GM12864 (cell line): ENCODE data around the gene ORC3.

Experiments used
- DNase-seq: peaks from one replicate; pipeline ENCODE4 v3.0.0-alpha.2; 2011; ENCODE audit warnings: low read depth
- H3K4me3 ChIP-seq: 2 replicates; pipeline ENCODE4 v1.5.1; 2011; ENCODE audit warnings: mild to moderate bottlenecking, low read depth, low read length, control low read depth
- TF ChIP-seq, protein P1 (sequence below): IDR thresholded peaks from 2 replicates; pipeline ENCODE4 v1.5.1; 2011; ENCODE audit warnings: low read depth, mild to moderate bottlenecking, moderate library complexity, low read length, control low read depth, inconsistent platforms; ENCODE audit errors: missing control alignments

The ORC3 gene

DNA sequence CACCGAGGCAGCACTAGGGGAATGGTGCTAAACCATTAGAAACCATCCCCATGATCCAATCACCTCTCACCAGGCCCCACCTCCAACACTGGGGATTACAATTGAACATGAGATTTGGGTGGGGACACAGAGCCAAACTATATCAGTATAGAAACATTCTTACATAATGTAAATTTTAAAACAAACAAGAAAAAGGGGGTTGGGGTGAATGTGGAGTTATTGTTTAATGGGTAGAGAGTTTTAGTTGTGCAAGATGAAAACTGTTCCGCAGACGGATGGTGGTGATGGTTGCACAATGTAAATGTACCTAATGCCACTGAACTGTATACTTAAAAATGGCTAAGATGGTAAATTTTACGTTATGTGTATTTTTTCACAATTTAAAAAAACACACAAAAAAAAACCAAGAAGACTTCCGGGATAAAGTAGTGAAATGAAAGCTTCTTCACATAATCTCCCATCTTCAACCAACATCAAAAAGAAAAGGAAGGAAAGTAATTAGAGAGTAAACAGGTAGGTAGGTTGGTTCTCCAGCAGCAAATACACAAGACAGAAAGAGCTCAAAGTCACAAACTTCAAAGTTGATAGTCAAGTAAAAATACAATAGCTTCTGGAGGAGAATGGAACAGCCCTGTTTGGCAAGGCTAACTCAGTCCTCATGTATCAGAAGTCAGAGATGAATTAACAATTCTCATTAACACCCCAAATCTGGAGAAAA is 16.5 kb upstream of the ORC3 start:
- no peak overlapping the region; the same call in 1 of the 2 replicates for H3K4me3 ChIP-seq
- no peak for DNase-seq
- TF ChIP-seq, protein P1, sequence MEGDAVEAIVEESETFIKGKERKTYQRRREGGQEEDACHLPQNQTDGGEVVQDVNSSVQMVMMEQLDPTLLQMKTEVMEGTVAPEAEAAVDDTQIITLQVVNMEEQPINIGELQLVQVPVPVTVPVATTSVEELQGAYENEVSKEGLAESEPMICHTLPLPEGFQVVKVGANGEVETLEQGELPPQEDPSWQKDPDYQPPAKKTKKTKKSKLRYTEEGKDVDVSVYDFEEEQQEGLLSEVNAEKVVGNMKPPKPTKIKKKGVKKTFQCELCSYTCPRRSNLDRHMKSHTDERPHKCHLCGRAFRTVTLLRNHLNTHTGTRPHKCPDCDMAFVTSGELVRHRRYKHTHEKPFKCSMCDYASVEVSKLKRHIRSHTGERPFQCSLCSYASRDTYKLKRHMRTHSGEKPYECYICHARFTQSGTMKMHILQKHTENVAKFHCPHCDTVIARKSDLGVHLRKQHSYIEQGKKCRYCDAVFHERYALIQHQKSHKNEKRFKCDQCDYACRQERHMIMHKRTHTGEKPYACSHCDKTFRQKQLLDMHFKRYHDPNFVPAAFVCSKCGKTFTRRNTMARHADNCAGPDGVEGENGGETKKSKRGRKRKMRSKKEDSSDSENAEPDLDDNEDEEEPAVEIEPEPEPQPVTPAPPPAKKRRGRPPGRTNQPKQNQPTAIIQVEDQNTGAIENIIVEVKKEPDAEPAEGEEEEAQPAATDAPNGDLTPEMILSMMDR, result no peak

DNA sequence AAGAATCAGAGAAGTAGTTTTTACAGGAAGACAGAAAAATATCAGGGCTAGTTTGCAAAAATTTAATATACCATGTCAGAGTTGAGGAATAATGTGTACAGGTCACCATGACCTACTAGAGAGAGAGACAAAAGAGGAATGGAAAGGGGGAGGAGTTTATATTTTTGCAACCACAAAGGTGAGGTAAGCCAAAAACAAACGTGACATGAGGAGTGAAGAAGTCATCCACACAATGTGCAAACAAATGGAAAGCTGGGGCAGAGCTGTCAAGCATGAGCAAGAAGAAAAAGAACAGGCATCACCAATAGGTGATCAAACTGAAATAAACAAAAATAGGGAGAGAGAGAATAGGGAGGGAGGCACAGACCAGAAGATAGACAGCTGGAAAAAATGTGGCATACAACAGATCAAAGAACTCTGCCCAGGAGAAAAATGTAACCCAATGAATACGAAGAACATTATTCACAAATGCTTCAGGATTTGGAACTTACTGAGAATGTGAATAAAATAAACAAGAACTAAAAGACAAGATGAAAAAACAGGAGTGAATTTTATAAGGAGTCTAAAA is 15.6 kb upstream of the ORC3 start:
- DNase-seq, result no peak
- TF ChIP-seq, protein P1, result no peak
- no peak overlapping the region for H3K4me3 ChIP-seq

GRCh38 chr6:87575423-87575822 is 14.5 kb upstream of the ORC3 start:
- no peak for DNase-seq
- TF ChIP-seq, protein P1, result no peak
- H3K4me3 ChIP-seq, result no peak overlapping the region

- DNase-seq, result no peak
- no peak overlapping the region for H3K4me3 ChIP-seq
- TF ChIP-seq, protein P1, result no peak
Observed at GRCh38 chr6:87583822-87584221, 6.1 kb upstream of the ORC3 start.

DNA sequence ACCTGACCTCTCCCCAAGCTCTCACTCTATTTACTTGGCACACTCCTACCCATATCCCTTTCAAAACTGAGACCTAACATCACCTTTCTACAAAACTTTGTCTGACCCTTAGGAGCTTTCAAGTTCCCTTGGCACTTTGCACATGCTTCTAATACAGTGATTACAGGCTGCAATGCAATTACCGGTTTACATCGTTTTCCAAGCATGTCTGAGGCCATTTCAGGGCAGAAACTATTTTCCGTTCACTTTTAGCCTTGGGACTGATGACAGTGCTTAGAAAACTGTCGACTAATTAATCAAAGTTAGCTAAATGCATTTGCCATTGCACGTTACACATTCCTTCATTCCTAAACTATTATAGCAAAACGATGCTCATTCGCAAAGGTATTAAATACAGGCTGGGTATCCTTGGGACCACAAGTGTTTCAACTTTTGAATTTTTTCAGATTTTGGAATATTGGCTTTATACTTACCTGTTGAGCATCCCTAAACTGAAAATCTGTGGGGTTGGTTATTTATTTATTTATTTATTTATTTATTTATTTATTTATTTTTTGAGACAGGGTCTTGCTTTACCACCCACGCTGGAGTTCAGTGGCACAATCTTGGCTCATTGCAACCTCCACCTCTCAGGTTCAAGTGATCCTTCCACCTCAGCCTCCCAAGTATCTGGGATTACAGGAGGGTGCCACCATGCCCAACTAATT is 3.4 kb upstream of the ORC3 start:
- TF ChIP-seq, protein P1, result no peak
- H3K4me3 ChIP-seq, result no peak overlapping the region
- DNase-seq, result no peak

DNA sequence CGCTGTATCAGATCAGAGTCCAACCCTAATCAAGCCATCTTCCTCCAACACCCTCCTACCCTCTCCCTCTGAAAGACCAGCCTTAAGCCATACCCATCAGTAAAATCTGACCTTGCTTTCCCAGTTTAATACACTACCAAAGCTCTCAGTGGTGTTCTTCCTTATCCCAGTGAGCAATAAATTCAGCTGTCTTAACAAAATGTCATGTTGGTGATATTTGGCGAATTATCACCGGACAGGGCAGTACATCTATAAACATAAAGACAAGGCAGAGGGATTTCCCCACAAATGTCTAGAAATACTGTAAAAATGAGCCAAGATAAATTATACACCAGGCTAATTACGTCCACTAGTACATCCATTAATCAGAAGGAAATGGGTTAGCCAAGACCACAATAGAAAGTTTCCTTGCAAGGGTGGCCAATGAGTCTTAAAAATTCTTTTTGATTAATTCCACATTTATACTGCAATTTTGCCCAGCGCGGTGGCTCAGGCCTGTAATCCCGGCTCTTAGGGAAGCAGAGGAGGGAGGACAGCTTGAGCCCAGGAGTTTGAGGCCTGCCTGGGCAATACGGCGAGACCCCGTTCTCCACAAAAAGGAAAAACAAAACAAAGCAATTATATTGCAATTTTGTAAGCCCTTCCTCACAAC is 1.1 kb upstream of the ORC3 start:
- DNase-seq, result no peak
- TF ChIP-seq, protein P1, result no peak
- H3K4me3 ChIP-seq, result peak overlapping the region; percentile 82
